ENCODE results near the gene RBM47. TPM values are rescaled to one million over a fixed set of nuclear protein-coding genes. Genes with fewer than 3 reads are reported as not detected.

The RBM47 gene
- total RNA-seq, 1 donor from 2014 or later: 105 TPM

DNA sequence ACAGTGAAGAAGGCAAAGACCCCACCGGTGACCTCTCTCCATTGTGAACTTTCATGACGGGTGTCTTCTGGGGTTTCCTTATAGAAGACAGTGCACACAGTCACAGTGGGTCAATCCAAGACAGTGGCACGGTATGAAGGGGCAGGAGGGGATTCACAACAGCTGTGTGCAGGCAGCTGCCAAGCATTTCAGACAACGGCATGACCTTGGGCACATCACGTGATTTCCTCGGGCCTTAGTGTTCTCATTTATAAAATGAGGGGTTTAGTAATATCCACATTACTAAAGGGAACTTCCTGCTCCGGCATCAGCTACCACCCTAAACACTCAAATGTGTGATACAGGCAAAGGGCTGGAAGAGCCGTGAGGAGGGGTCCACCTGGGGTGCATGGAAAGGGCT, 42.9 kb downstream of the RBM47 start:
- TF ChIP-seq, protein P1, sequence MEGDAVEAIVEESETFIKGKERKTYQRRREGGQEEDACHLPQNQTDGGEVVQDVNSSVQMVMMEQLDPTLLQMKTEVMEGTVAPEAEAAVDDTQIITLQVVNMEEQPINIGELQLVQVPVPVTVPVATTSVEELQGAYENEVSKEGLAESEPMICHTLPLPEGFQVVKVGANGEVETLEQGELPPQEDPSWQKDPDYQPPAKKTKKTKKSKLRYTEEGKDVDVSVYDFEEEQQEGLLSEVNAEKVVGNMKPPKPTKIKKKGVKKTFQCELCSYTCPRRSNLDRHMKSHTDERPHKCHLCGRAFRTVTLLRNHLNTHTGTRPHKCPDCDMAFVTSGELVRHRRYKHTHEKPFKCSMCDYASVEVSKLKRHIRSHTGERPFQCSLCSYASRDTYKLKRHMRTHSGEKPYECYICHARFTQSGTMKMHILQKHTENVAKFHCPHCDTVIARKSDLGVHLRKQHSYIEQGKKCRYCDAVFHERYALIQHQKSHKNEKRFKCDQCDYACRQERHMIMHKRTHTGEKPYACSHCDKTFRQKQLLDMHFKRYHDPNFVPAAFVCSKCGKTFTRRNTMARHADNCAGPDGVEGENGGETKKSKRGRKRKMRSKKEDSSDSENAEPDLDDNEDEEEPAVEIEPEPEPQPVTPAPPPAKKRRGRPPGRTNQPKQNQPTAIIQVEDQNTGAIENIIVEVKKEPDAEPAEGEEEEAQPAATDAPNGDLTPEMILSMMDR (IDR thresholded peaks at IDR 0.05): no peak
- Histone ChIP-seq H3K27me3 (no peaks in the 10 kb centered on the region), H3K4me1 (no peaks in the 10 kb centered on the region), H3K36me3 (no peaks in the 10 kb centered on the region), H3K4me3 (no peak overlapping the region), H3K9me3 (no peaks in the 10 kb centered on the region), H3K27ac (peak overlapping the region; percentile 32)
- intact Hi-C loops (cut with DNase I): no loop called here
- ATAC-seq (peak; percentile 66), DNase-seq (no peak)

DNA sequence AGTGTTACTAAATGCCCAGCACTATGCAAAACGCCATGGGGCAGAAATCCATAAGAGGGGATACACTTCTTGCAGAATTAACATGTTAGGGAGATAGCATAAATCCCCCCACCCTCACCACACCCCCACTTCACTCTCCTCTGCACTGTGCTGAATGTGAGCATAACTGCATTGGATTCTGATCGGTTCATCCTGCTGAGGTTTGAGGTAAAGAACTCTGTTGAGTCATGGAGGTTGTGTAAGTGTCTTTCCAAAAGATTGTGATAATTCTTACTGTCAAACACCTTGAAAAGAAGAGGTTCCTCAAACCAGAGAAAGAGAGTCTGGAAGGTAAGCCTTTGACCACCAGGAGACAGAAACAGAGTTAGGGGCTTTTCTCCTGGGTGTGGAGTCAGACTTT, 43.6 kb downstream of the RBM47 start:
- H3K4me3 ChIP-seq: no peak overlapping the region
- no peaks in the 10 kb centered on the region for H3K36me3 ChIP-seq
- no peaks in the 10 kb centered on the region for H3K4me1 ChIP-seq
- no peak for DNase-seq
- TF ChIP-seq, protein P1 (IDR thresholded peaks at IDR 0.05): no peak
- no peaks in the 10 kb centered on the region for H3K27me3 ChIP-seq
- no peak overlapping the region for H3K27ac ChIP-seq
- peak; percentile 17 for ATAC-seq
- intact Hi-C loops (cut with DNase I): no loop called here
- H3K9me3 ChIP-seq: no peaks in the 10 kb centered on the region

DNA sequence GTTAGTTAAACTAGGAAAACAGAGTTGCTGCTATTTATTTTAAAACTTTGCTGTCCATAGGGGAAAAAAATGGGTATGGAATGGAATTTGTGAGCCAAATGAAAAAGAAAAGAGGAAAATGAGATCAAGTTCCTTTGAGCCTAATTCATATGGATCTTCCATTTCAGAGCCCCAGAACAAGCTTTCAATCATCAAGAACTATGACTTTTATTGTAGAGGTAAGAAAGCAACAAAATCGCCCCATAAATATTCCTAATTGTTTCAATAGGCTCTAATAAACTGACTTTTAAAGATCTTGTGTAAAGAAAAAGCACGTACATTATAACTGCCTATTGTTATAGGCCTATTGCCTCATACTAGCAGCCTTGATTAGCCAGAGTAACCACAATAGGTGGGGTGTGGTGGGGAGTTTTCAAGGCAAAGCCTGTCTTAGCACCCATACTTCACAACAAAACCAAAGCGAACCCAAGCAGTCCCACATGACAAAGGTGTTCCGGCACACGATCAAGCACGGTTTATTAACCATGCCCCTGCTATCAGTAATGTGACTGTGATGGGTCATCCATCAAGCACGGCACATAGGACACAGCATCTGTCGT, 44.4 kb downstream of the RBM47 start:
- no peak for DNase-seq
- H3K4me3 ChIP-seq: no peak overlapping the region
- intact Hi-C loops (cut with DNase I): no loop called here
- TF ChIP-seq, protein P1 (IDR thresholded peaks at IDR 0.05): no peak
- H3K36me3 ChIP-seq: no peaks in the 10 kb centered on the region
- no peak overlapping the region for H3K27ac ChIP-seq
- no peaks in the 10 kb centered on the region for H3K27me3 ChIP-seq
- no peaks in the 10 kb centered on the region for H3K9me3 ChIP-seq
- no peaks in the 10 kb centered on the region for H3K4me1 ChIP-seq
- ATAC-seq: no peak

DNA sequence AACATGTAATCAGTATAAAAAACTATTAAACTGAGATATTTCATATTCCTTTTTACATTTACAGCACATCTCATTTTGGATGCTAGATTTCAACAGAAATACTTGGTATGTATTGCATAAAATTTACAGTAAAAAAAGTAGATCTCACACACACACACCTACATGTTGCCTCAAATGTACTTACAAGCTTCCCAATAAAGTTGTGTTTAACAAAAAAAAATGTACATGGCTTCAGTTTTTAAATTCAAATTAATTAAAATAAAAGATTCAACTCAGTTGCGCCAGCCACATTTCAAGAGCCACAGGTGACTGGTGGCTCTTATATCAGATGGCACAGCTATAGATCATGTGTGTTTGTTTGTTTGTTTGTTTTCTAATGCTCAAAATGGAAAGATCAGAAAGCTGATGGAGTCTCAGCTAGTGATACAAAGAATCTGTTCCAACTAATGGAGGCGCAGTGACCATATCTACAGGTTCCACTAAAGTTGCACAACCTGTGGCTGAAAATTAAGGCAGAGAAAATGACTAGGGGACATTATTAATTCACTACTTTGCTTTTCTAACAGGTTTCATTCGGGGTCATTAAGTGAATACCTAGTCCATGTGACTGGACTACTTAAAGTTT, 45.0 kb downstream of the RBM47 start:
- intact Hi-C loops (cut with DNase I): no loop called here
- Histone ChIP-seq H3K9me3 (no peaks in the 10 kb centered on the region), H3K4me3 (no peak overlapping the region), H3K36me3 (no peaks in the 10 kb centered on the region), H3K27me3 (no peaks in the 10 kb centered on the region), H3K4me1 (no peaks in the 10 kb centered on the region), H3K27ac (no peak overlapping the region)
- no peak for DNase-seq
- ATAC-seq: no peak
- TF ChIP-seq, protein P1 (IDR thresholded peaks at IDR 0.05): no peak

DNA sequence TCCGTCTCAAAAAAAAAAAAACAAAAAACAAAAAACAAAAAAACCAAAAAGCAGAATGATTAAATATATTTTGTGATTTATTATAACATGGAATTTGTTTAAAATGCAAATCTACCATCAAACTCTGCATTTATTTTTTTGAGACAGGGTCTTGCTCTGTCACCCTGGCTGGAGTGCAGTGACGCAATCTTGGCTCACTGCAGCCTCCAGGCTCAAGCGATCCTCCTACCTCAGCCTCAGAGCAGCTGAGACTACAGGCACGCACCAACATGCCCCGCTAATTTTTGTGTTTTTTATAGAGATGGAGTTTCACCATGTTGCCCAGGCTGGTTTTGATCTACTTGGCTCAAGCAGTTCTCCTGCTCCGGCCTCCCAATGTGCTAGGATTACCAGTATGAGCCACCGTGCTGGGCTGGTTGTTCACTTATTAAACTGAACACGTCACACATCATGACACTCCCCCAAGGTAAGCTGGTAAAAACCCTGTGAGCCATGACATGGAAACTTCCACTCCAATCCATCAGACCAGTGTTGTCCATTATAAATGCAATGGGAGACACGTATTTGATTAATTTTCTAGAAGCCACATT, 45.7 kb downstream of the RBM47 start:
- H3K27me3 ChIP-seq: no peaks in the 10 kb centered on the region
- no peak for ATAC-seq
- no peak overlapping the region for H3K4me3 ChIP-seq
- intact Hi-C loops (cut with DNase I): no loop called here
- no peaks in the 10 kb centered on the region for H3K4me1 ChIP-seq
- H3K36me3 ChIP-seq: no peaks in the 10 kb centered on the region
- no peak for DNase-seq
- TF ChIP-seq, protein P1 (IDR thresholded peaks at IDR 0.05): no peak
- no peaks in the 10 kb centered on the region for H3K9me3 ChIP-seq
- no peak overlapping the region for H3K27ac ChIP-seq

Measured in upper lobe of right lung (tissue), 1 donor.